ENCODE results near the gene REEP2.
A peak's percentile ranks its signal among the peaks of the same experiment; 100 is the strongest.

REEP2 gene

DNA sequence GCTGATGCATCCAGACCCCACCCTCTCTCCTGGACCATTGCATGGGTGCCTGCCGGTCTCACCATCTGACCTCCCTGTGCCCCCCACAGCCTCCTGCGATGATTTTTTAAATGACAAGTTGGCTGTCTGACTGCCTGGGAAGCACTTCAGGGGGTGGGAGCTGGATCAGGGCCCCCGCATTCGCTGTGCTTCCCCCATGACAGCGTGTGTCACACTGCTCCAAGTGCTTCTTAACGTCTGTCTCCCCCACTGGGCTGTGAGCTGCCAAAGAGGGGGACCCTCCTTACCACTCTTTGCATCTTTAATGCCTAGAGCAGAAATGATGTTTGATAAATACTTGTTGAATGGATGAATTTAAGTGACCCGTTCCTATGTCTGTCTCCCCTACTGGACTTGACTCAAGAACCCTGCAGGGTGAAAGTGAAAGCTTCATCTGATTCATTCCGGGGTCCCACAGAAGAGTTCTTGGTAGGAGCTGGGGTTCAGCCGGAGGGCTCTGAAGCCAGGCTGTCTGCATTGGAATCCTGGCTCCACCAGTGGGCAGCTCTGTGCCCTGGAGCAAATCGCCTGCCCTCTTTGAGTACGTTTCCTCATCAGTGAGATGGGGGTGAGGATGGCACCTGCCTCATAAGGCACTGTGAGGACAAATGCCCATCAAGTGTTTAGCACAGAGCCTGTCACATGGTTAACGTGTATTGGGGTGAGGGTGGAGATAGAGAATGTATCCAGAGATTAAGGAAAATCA lies 18.8 kb downstream of the REEP2 start:
- Mint-ChIP-seq H3K36me3 (ENCODE audit: low read depth) (no peaks in the 10 kb centered on the region), H3K4me1 (ENCODE audit: low read depth) (peaks cover 37% of the 10 kb centered on the region), H3K4me3 (no peak overlapping the region), H3K27ac (no peak overlapping the region), H3K27me3 (peaks cover 12% of the 10 kb centered on the region), H3K9me3 (no peaks in the 10 kb centered on the region)
- intact Hi-C loops (cut with micrococcal nuclease): no loop called here

DNA sequence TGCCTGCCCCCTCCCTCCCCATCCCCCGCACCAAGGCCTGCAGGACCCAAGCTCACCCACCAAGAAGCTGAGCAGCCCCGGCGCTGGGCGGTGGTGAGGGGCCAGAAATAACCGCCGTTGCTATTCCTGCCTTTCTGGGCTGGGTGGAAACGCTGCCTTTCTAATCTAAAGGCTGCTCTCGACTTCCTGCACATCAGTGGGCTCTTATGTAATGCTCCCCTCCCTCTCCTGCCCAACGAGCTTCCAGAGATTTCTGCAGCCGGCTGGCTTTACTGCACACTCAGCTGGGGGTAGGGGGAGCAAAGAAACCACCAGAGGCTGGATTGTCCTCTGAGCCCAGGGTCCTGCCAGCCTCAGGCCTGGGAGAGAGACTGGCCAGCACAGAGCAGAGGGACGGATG lies 19.5 kb downstream of the REEP2 start:
- Mint-ChIP-seq H3K27ac (peak overlapping the region; percentile 86), H3K4me1 (ENCODE audit: low read depth) (peaks cover 37% of the 10 kb centered on the region), H3K27me3 (peaks cover 12% of the 10 kb centered on the region), H3K4me3 (no peak overlapping the region), H3K36me3 (ENCODE audit: low read depth) (no peaks in the 10 kb centered on the region), H3K9me3 (no peaks in the 10 kb centered on the region)
- intact Hi-C loops (cut with micrococcal nuclease): no loop called here

DNA sequence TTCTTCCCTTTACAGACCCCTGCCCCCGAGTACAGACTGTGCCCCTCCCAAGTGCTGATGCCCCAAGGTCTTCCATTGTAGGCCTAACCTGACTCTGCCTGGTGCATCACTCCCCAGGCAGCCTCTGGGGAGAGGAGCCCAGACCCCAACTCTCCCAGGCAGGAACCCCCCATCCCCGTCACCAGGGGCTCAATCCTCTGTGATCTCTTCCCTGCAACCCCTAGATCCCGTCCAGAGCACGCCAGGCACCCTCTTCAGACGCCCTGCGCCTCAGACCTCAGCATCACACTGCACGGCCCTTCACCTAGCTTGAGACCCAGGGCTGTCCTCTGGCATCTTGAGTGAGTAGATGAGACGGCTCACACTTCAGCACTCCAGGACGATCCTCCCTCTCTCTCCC lies 20.0 kb downstream of the REEP2 start:
- intact Hi-C loops (cut with micrococcal nuclease): no loop called here
- no peaks in the 10 kb centered on the region for H3K36me3 Mint-ChIP-seq (ENCODE audit: low read depth)
- H3K27ac Mint-ChIP-seq: peak overlapping the region; percentile 86
- H3K4me1 Mint-ChIP-seq (ENCODE audit: low read depth): peaks cover 42% of the 10 kb centered on the region
- no peaks in the 10 kb centered on the region for H3K9me3 Mint-ChIP-seq
- peaks cover 12% of the 10 kb centered on the region for H3K27me3 Mint-ChIP-seq
- H3K4me3 Mint-ChIP-seq: no peak overlapping the region

DNA sequence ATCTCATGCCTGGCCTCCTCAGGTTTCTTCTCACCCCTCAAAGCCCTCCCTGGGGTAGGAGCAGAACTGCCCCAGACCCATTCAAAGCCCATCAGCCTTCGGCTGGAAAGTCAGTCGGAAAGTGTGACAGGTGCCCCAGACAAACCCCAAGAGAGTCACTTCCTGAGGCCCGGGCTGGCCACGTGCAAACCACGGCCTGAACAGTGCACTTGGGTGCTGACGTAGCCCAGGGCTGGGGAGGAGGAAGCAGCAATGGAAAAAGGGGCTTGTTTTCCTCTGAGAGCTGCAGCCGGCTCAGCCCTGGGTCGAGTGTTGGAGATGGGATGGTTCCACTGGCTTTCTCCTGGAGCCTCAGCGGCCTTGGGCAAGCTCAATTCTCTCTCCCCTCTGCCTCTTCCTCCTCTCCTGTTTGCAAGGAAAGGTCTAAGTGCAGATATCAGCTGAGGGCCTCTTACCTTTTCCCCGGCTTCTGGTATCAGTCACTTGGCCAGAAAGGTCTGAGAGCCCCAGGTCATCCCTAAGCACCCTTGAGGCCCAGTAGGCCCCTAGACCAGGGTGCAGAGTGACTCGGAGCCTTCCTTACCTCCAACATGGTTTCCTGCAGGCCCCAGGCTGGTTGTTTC lies 20.6 kb downstream of the REEP2 start:
- no peak overlapping the region for H3K4me3 Mint-ChIP-seq
- H3K27ac Mint-ChIP-seq: peak overlapping the region; percentile 86
- H3K9me3 Mint-ChIP-seq: no peaks in the 10 kb centered on the region
- peaks cover under 1% of the 10 kb centered on the region for H3K36me3 Mint-ChIP-seq (ENCODE audit: low read depth)
- H3K27me3 Mint-ChIP-seq: peaks cover 12% of the 10 kb centered on the region
- intact Hi-C loops (cut with micrococcal nuclease): no loop called here
- H3K4me1 Mint-ChIP-seq (ENCODE audit: low read depth): peaks cover 43% of the 10 kb centered on the region

DNA sequence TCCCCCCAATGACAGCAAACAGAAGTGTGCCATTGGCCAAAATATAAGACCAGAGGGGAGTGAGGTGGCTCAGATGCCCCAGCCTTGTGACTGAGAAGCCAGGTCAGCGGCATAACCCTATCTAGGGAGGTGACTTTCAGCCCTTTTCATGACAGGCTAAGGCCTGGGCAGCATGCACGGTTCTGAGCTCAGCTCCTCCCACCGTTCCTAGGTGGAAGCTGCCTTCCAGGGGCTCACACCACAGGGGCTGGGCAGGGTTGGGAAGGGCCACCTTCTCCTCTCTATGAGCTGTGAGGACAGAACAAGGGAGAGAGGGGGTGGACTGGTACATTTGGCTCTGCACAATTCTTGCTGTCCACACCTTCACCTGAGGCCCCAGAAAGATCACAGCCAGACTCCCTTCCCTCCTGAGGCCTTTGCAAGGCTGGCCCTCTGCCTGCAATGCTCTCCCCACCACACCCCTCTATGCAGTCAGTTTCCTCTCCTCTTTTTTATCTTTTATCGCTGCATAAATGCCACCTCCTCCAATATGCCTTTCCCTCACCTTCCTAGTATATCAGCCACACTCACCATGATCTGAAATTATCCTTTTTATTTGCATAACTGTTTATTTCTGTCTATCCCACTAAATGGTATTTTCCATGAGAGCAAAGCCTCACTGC lies 21.3 kb downstream of the REEP2 start:
- Mint-ChIP-seq H3K4me1 (ENCODE audit: low read depth) (peaks cover 43% of the 10 kb centered on the region), H3K4me3 (no peak overlapping the region)

DNA sequence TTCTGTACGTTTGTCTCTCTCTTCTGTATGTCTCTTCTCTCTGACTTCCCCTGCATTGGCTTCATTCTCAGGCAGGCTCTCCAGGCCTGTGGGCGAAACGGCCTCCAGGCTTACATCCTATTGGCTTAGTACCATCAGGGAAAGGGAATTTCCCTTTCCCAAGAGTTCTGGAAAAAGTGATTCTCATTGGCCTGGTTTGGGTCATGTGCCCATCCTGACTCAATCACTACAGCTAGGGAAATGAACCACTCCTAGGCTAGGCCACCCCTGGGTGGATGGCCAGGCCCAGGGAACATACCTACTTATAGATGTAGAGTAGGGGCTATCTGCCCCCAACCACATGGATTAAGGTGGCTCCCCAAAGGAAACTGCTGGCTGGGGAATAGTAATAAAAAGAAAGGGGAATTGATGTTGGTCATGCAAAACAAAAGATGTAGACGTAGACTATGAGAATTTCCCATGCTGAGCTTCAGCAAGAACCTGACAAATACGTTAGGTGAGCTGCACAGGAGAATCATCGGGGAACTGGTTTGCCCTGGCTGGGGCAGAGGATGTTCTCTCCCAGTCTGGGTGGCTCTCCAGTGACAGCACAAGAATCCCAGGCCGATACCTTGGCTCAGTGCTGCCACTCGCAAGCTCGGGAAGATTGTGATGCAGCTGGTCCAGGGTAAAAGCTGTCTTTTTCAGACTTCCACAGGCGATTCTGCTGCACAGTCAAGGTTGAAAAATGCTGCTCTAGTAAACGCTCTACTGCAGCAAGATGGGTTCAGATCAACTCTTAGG lies 22.7 kb downstream of the REEP2 start:
- intact Hi-C loops (cut with micrococcal nuclease): no loop called here
- H3K27me3 Mint-ChIP-seq: peaks cover 21% of the 10 kb centered on the region
- no peak overlapping the region for H3K27ac Mint-ChIP-seq
- H3K4me1 Mint-ChIP-seq (ENCODE audit: low read depth): peaks cover 51% of the 10 kb centered on the region
- H3K36me3 Mint-ChIP-seq (ENCODE audit: low read depth): peaks cover 7% of the 10 kb centered on the region
- H3K4me3 Mint-ChIP-seq: no peak overlapping the region
- H3K9me3 Mint-ChIP-seq: no peaks in the 10 kb centered on the region

More for the DNA sequence above, 21.3 kb downstream of the REEP2 start:
- Mint-ChIP-seq H3K9me3 (no peaks in the 10 kb centered on the region), H3K36me3 (ENCODE audit: low read depth) (peaks cover 7% of the 10 kb centered on the region), H3K27ac (no peak overlapping the region), H3K27me3 (peaks cover 12% of the 10 kb centered on the region)
- intact Hi-C loops (cut with micrococcal nuclease): no loop called here

DNA sequence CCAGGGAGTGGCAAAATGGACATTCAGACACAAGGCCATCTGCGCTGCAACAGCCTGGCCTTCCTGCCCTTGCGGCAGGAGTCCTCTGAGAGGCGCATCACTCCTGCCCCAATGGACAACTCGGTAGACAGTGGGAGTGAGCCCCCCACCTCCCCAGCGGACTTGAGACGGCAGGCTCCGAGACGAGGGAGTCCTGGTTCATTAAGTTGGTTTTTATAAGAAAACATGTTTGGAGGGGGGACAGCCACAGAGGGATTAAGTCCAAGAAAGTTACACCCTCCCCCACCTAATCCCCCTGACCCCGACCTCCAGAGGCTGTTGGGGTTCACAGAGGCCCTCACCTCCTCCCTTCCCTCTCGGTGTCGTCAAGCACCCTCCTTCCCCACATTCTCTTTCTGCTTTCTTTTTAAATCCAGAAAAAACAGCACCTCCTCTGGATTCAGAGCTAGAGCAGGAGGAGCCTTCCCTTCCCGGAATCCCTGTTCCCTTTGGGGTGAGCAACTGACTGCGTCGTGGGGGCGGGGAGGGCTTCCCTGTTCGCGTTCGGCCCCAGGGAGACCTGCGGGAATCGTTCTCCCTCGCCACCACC lies 24.7 kb downstream of the REEP2 start:
- Mint-ChIP-seq H3K27ac (peak overlapping the region; percentile 97), H3K36me3 (ENCODE audit: low read depth) (peaks cover 22% of the 10 kb centered on the region), H3K4me3 (peak overlapping the region; percentile 81), H3K9me3 (no peaks in the 10 kb centered on the region), H3K4me1 (ENCODE audit: low read depth) (peaks cover 61% of the 10 kb centered on the region), H3K27me3 (peaks cover 28% of the 10 kb centered on the region)
- intact Hi-C loops (cut with micrococcal nuclease): loop anchor here (1.0 kb wide), 2 partner anchors 40 to 80 kb away; partner anchors contain the start of gene ETF1

DNA sequence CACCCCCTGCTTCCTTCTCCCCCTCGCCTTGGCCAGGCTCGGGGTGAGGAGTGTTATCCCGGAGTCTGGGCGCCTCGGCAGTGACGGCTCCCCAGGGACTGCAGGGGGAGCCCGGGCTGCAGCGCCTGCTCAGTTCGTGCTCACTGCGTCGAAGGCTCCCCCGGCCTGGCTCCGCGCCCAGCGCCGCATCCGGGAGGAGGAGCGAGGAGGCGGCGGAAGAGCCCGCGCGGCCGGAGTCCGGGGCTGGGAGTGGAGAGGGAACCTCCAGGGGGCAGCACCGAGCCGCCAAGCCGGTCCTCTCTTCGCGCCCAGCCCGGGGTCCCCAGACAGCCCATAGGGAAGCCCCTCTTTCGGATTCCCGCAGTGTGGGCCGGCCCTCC lies 25.1 kb downstream of the REEP2 start:
- peaks cover 27% of the 10 kb centered on the region for H3K27me3 Mint-ChIP-seq
- no peaks in the 10 kb centered on the region for H3K9me3 Mint-ChIP-seq
- peak overlapping the region; percentile 81 for H3K4me3 Mint-ChIP-seq
- H3K4me1 Mint-ChIP-seq (ENCODE audit: low read depth): peaks cover 60% of the 10 kb centered on the region
- peaks cover 22% of the 10 kb centered on the region for H3K36me3 Mint-ChIP-seq (ENCODE audit: low read depth)
- peak overlapping the region; percentile 97 for H3K27ac Mint-ChIP-seq
- intact Hi-C loops (cut with micrococcal nuclease): loop anchor here (1.0 kb wide), 2 partner anchors 39 to 79 kb away; partner anchors contain the start of gene ETF1

DNA sequence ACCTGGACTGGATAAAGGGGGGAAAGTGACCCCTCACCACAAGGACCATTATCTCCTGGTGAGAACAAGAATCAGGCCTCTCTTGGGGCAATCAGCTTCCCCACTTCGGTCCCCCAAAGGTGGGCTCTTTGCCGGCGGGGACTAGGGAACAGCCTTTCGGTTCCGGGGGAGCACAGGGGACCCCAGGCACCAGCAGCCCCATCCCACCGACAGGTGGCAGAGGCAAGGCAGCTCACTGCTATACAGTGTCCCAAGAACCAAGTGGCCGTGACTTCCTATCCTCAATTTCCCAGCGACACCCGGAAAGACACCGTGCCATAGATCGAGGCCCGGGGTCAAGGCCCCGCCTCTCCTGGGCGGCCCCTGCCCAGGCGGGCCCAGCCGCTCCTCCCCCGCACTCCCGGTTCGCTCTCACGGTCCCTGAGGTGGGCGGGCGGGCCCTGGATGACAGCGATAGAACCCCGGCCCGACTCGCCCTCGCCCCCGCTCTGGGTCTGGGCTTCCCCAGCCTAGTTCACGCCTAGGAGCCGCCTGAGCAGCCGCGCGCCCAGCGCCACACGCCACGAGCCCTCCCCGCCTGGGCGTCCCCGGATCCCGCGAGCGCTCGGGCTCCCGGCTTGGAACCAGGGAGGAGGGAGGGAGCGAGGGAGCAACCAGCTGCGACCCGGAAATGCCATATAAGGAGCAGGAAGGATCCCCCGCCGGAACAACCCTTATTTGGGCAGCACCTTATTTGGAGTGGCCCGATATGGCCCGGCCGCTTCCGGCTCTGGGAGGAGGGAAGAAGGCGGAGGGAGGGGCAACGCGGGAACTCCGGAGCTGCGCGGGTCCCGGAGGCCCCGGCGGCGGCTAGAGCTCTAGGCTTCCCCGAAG lies 25.8 kb downstream of the REEP2 start:
- intact Hi-C loops (cut with micrococcal nuclease): loop anchor here (1.0 kb wide), 3 partner anchors 28 to 79 kb away; partner anchors contain the start of gene ETF1
- H3K4me3 Mint-ChIP-seq: peak overlapping the region; percentile 81
- peak overlapping the region; percentile 97 for H3K27ac Mint-ChIP-seq
- no peaks in the 10 kb centered on the region for H3K9me3 Mint-ChIP-seq
- H3K4me1 Mint-ChIP-seq (ENCODE audit: low read depth): peaks cover 54% of the 10 kb centered on the region
- H3K27me3 Mint-ChIP-seq: peaks cover 24% of the 10 kb centered on the region
- peaks cover 22% of the 10 kb centered on the region for H3K36me3 Mint-ChIP-seq (ENCODE audit: low read depth)

DNA sequence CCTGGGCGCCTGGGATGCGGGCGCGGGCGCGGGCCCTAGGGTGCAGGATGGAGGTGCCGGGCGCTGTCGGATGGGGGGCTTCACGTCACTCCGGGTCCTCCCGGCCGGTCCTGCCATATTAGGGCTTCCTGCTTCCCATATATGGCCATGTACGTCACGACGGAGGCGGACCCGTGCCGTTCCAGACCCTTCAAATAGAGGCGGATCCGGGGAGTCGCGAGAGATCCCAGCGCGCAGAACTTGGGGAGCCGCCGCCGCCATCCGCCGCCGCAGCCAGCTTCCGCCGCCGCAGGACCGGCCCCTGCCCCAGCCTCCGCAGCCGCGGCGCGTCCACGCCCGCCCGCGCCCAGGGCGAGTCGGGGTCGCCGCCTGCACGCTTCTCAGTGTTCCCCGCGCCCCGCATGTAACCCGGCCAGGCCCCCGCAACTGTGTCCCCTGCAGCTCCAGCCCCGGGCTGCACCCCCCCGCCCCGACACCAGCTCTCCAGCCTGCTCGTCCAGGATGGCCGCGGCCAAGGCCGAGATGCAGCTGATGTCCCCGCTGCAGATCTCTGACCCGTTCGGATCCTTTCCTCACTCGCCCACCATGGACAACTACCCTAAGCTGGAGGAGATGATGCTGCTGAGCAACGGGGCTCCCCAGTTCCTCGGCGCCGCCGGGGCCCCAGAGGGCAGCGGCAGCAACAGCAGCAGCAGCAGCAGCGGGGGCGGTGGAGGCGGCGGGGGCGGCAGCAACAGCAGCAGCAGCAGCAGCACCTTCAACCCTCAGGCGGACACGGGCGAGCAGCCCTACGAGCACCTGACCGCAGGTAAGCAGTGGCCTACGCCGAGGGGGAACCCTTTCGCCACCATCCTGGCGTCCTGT lies 26.6 kb downstream of the REEP2 start, which contains the start of gene EGR1:
TSS of gene EGR1 (plus strand) at position 219 of the 864 bp plus-strand sequence. CDS start at position 502, 283 bp downstream.
- Mint-ChIP-seq H3K27me3 (peaks cover 26% of the 10 kb centered on the region), H3K27ac (peak within 1 kb of the TSS; percentile 97), H3K36me3 (ENCODE audit: low read depth) (peaks cover 22% of the 10 kb centered on the region), H3K9me3 (no peaks in the 10 kb centered on the region), H3K4me1 (ENCODE audit: low read depth) (peaks cover 50% of the 10 kb centered on the region), H3K4me3 (peak within 1 kb of the TSS; percentile 81)
- intact Hi-C loops (cut with micrococcal nuclease): loop anchor here (1.0 kb wide), 1 partner anchor 27 kb away; no protein-coding TSS in a partner anchor

DNA sequence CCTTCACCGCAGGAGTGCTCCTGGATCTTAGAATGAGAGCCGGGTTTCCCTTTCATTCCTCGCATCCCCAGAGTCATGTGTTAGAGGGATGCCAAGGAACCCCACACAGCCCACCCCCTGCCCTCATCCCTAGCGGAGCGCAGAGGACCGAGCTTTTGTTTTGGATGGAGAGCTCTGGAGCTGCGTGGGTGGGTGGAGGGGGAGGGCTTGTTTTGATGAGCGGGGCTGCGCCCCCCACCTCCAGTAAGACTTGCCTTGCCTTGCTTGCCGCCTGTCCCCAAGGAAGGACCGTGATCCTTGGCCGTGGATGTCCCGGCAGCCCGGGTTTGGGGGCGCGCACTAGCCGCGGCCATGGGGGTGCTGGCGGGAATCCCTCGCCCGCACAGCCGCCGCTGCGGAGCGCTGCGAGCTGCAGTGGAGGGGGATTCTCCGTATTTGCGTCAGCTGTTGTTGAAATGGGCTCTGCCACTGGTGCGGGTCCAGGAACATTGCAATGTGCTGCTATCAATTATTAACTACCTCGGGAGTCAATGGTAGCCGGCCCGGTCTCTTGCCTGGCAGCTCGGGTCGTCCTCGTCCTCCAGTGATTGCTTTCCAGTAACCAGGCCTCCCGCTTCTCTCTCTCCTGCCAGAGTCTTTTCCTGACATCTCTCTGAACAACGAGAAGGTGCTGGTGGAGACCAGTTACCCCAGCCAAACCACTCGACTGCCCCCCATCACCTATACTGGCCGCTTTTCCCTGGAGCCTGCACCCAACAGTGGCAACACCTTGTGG lies 27.5 kb downstream of the REEP2 start:
- Mint-ChIP-seq H3K27me3 (peaks cover 26% of the 10 kb centered on the region), H3K4me1 (ENCODE audit: low read depth) (peaks cover 42% of the 10 kb centered on the region), H3K36me3 (ENCODE audit: low read depth) (peaks cover 22% of the 10 kb centered on the region), H3K4me3 (peak overlapping the region; percentile 81), H3K27ac (peak overlapping the region; percentile 97), H3K9me3 (no peaks in the 10 kb centered on the region)
- intact Hi-C loops (cut with micrococcal nuclease): no loop called here

Measured in dendritic cell treated with granulocyte-macrophage colony-stimulating factor and Interleukin-4, amounts not matched to agents 40 ng/mL and 50 ng/mL, for 4 days (primary cell).